Osteoblast (primary cell): ENCODE data around the gene GNG2. TPM values are rescaled to one million over a fixed set of nuclear protein-coding genes. Genes with fewer than 3 reads are reported as not detected.

Source experiments
- DNase-seq: peaks from one replicate; pipeline ENCODE4 v3.0.0; 2011; ENCODE audit warnings: low spot score, mixed read lengths; ENCODE audit not compliant: insufficient read length; ENCODE audit errors: missing footprints
- H2AFZ ChIP-seq: 2 replicates; pipeline ENCODE4 v1.6.0; 2011; ENCODE audit warnings: mild to moderate bottlenecking, low read length
- H3K27ac ChIP-seq: 2 replicates; pipeline ENCODE4 v1.5.1; 2011; ENCODE audit warnings: mild to moderate bottlenecking, low read depth, low read length, moderate library complexity
- H3K27me3 ChIP-seq: 2 replicates; pipeline ENCODE4 v1.6.0; 2012; ENCODE audit warnings: mild to moderate bottlenecking, control low read depth, inconsistent platforms, low read length, moderate library complexity; ENCODE audit not compliant: insufficient read depth
- H3K36me3 ChIP-seq: 2 replicates; pipeline ENCODE4 v1.5.1; 2011; ENCODE audit warnings: mild to moderate bottlenecking, low read length, control low read depth, moderate library complexity; ENCODE audit not compliant: insufficient read depth
- H3K4me1 ChIP-seq: 2 replicates; pipeline ENCODE4 v1.5.1; 2011; ENCODE audit warnings: mild to moderate bottlenecking, low read length, control low read depth, moderate library complexity; ENCODE audit not compliant: insufficient read depth
- H3K4me2 ChIP-seq: 2 replicates; pipeline ENCODE4 v1.6.0; 2011; ENCODE audit warnings: mild to moderate bottlenecking, low read length; ENCODE audit not compliant: insufficient read depth
- H3K4me3 ChIP-seq: fragments of 200-600 bp; sonication (generic); 3 replicates; pipeline ENCODE4 v1.5.1; 2012; ENCODE audit warnings: mild to moderate bottlenecking, low read length, inconsistent platforms; ENCODE audit not compliant: insufficient read depth
- H3K79me2 ChIP-seq: 2 replicates; pipeline ENCODE4 v1.6.0; 2012; ENCODE audit warnings: mild to moderate bottlenecking, low read length, control low read depth, inconsistent platforms; ENCODE audit not compliant: insufficient read depth
- H3K9me3 ChIP-seq: 2 replicates; pipeline ENCODE4 v1.5.1; 2011; ENCODE audit warnings: low read depth, low read length, control low read depth
- H4K20me1 ChIP-seq: 2 replicates; pipeline ENCODE4 v1.6.0; 2012; ENCODE audit warnings: mild to moderate bottlenecking, low read length, control low read depth; ENCODE audit not compliant: insufficient read depth
- total RNA-seq: library from RNA; depleted of rRNA; stranded (reverse); fragments of >200 nt; gene quantifications from 2 replicates; pipeline ENCODE4 v1.2.3, GENCODE V29; 2012
- TF ChIP-seq, protein P1 (sequence below): IDR thresholded peaks from 2 replicates; pipeline ENCODE4 v1.5.1; 2011; ENCODE audit warnings: mild to moderate bottlenecking, low read depth, low read length, moderate library complexity; ENCODE audit errors: extremely low read depth

GNG2 gene
- total RNA-seq, 1 donor = 9.8 TPM

DNA sequence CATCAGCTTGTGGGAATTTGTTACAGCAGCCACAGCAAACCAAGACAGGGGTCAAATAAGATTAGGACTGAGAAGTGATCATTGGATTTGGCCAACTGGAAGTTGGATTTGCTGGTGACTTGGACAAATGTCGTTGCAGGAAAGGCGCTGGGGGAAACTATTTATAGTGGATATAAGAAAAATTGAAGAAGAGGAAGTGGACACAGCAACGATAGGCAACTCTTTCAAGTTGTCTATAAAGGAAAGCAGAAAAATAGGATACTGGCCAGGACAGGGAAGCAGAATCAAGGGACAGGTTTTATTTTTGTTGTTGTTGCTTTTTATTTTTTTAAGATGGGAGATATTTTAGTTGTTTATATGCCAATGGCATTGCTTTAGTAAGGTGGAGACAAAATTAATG lies 72.8 kb downstream of the GNG2 start:
- Histone ChIP-seq H3K4me3 (no peak overlapping the region), H3K27me3 (no peaks in the 10 kb centered on the region)

DNA sequence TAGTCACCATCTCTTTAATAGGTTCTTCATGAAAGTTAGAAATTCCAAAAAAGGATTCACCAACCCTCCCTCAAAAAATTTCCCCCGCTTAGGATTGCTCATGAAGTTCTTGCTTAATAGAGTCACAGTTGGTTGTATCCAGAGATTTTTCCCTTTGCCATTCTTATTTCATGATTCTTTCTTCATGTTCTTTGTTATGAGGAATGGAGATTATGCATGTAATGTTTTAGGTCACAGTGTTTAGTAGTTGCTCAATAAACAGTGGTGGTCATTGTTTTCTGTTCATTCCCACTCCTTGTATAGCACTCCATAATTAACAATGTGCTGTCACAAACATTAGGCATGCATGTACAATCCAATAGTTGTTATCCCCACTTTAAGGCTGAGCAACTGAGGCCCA lies 77.7 kb downstream of the GNG2 start:
- no peaks in the 10 kb centered on the region for H3K4me1 ChIP-seq
- no peaks in the 10 kb centered on the region for H3K79me2 ChIP-seq
- no peak overlapping the region for H3K27ac ChIP-seq
- TF ChIP-seq, protein P1, sequence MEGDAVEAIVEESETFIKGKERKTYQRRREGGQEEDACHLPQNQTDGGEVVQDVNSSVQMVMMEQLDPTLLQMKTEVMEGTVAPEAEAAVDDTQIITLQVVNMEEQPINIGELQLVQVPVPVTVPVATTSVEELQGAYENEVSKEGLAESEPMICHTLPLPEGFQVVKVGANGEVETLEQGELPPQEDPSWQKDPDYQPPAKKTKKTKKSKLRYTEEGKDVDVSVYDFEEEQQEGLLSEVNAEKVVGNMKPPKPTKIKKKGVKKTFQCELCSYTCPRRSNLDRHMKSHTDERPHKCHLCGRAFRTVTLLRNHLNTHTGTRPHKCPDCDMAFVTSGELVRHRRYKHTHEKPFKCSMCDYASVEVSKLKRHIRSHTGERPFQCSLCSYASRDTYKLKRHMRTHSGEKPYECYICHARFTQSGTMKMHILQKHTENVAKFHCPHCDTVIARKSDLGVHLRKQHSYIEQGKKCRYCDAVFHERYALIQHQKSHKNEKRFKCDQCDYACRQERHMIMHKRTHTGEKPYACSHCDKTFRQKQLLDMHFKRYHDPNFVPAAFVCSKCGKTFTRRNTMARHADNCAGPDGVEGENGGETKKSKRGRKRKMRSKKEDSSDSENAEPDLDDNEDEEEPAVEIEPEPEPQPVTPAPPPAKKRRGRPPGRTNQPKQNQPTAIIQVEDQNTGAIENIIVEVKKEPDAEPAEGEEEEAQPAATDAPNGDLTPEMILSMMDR = no peak
- no peaks in the 10 kb centered on the region for H3K9me3 ChIP-seq
- H3K4me2 ChIP-seq = no peak overlapping the region
- H3K4me3 ChIP-seq = no peak overlapping the region
- H2AFZ ChIP-seq = no peak overlapping the region
- H4K20me1 ChIP-seq = no peaks in the 10 kb centered on the region
- no peaks in the 10 kb centered on the region for H3K27me3 ChIP-seq
- peak; percentile 42 for DNase-seq
- H3K36me3 ChIP-seq = no peaks in the 10 kb centered on the region

More for the DNA sequence above, 72.8 kb downstream of the GNG2 start:
- TF ChIP-seq, protein P1 = no peak
- Histone ChIP-seq H2AFZ (no peak overlapping the region), H4K20me1 (no peaks in the 10 kb centered on the region), H3K4me1 (peaks cover 8% of the 10 kb centered on the region), H3K36me3 (no peaks in the 10 kb centered on the region), H3K79me2 (no peaks in the 10 kb centered on the region), H3K4me2 (no peak overlapping the region), H3K9me3 (no peaks in the 10 kb centered on the region), H3K27ac (no peak overlapping the region)
- no peak for DNase-seq

DNA sequence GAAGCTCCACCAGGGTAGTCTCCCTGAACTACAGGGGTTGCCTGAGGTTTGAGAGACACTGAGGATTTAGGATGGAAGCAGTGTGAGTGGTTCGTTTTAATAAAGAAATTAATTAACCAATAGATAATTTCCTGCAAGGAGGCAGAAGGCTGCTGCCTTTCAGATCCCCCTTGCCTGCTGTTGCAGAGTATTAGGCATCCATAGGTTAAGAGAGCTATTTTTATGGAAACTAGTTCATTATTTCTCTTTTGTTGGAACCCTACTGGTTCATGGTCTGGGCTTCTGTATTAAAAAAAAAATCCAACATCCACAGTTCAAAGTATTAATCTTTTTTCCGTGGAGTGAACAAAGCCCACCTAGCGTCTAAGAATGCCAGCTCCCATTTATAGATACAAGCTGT lies 78.4 kb downstream of the GNG2 start:
- TF ChIP-seq, protein P1 = no peak
- Histone ChIP-seq H3K4me1 (no peaks in the 10 kb centered on the region), H3K27me3 (no peaks in the 10 kb centered on the region), H2AFZ (no peak overlapping the region), H3K9me3 (no peaks in the 10 kb centered on the region), H4K20me1 (no peaks in the 10 kb centered on the region), H3K79me2 (no peaks in the 10 kb centered on the region), H3K36me3 (no peaks in the 10 kb centered on the region), H3K4me2 (no peak overlapping the region), H3K4me3 (no peak overlapping the region), H3K27ac (no peak overlapping the region)
- no peak for DNase-seq

DNA sequence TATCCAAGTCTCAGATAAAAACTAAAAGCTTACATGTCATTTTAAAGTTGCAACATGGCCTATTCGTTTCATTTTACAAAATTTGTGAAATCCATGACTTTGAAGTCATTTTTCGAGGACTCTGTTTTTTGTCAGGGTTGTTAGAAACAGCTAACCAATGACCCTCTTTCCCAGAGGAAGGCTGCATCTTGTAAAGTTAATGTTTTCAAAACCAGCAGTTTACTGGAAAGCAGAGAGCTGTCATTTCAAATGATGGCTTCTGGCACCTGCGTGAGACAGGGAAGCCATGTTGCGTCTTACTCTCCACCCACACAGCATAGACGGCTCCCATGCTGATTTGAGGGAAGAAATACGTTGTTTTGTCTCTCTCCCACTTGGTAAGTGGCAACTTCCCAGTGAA lies 78.8 kb downstream of the GNG2 start:
- no peaks in the 10 kb centered on the region for H3K79me2 ChIP-seq
- H3K4me3 ChIP-seq = peak overlapping the region; percentile 2
- H3K9me3 ChIP-seq = no peaks in the 10 kb centered on the region
- H4K20me1 ChIP-seq = no peaks in the 10 kb centered on the region
- no peaks in the 10 kb centered on the region for H3K4me1 ChIP-seq
- H3K4me2 ChIP-seq = no peak overlapping the region
- H3K27me3 ChIP-seq = no peaks in the 10 kb centered on the region
- no peak overlapping the region for H3K27ac ChIP-seq
- TF ChIP-seq, protein P1 = no peak
- DNase-seq = no peak
- no peaks in the 10 kb centered on the region for H3K36me3 ChIP-seq
- peak overlapping the region; percentile 23 for H2AFZ ChIP-seq
